SJSA1 (cell line): Measurements from ENCODE around the gene PSTPIP1. TPM values are rescaled to one million over a fixed set of nuclear protein-coding genes. Genes with fewer than 3 reads are reported as not detected.

Experiments
- DNase-seq, 2 experiments: peaks; one replicate each; pipeline ENCODE4 v3.0.0-alpha.2; 2015 to 2020; ENCODE audit warnings: low spot score in 2 of 2, low read depth in 1 of 2
- H3K27ac ChIP-seq: fragments of 250-450 bp; sonication (Bioruptor Pico); 2 replicates; pipeline ENCODE4 v1.5.1; 2020; ENCODE audit warnings: mild to moderate bottlenecking, moderate library complexity
- H3K27me3 ChIP-seq: fragments of 250-450 bp; sonication (Bioruptor Pico); replicated peaks from 2 replicates; pipeline ENCODE4 v1.5.1; 2020; ENCODE audit warnings: mild to moderate bottlenecking, moderate library complexity
- H3K36me3 ChIP-seq: fragments of 250-450 bp; sonication (Bioruptor Pico); 2 replicates; pipeline ENCODE4 v1.5.1; 2020; ENCODE audit warnings: mild to moderate bottlenecking
- H3K4me1 ChIP-seq: fragments of 250-450 bp; sonication (Bioruptor Pico); replicated peaks from 2 replicates; pipeline ENCODE4 v1.6.1; 2021; ENCODE audit warnings: mild to moderate bottlenecking
- H3K4me3 ChIP-seq: fragments of 250-450 bp; sonication (Bioruptor Pico); 2 replicates; pipeline ENCODE4 v1.5.1; 2020; ENCODE audit warnings: mild to moderate bottlenecking
- H3K9me3 ChIP-seq: fragments of 250-450 bp; sonication (Bioruptor Pico); replicated peaks from 2 replicates; pipeline ENCODE4 v1.5.1; 2020; ENCODE audit warnings: mild to moderate bottlenecking
- total RNA-seq: library from RNA; depleted of rRNA; stranded (reverse); fragments of >200 nt; shearing (Covaris generic); gene quantifications from 2 replicates; pipeline ENCODE4 v1.2.3, GENCODE V29; 2014

PSTPIP1 gene
- total RNA-seq, 1 experiment from 2014 or later = not detected

- no peak for DNase-seq
- no peak overlapping the region for H3K27ac ChIP-seq
- no peak overlapping the region for H3K4me3 ChIP-seq
- H3K36me3 ChIP-seq = peaks cover 17% of the 10 kb centered on the region
- no peaks in the 10 kb centered on the region for H3K27me3 ChIP-seq
- no peaks in the 10 kb centered on the region for H3K4me1 ChIP-seq
- no peaks in the 10 kb centered on the region for H3K9me3 ChIP-seq
Measured at GRCh38 chr15:77037388-77038209, 42.7 kb downstream of the PSTPIP1 start.

GRCh38 chr15:77038312-77039216 lies 43.6 kb downstream of the PSTPIP1 start:
- no peak overlapping the region for H3K27ac ChIP-seq
- H3K4me3 ChIP-seq = no peak overlapping the region
- H3K36me3 ChIP-seq = peaks cover 27% of the 10 kb centered on the region
- H3K9me3 ChIP-seq = no peaks in the 10 kb centered on the region
- no peaks in the 10 kb centered on the region for H3K27me3 ChIP-seq
- no peaks in the 10 kb centered on the region for H3K4me1 ChIP-seq
- no peak for DNase-seq

DNA sequence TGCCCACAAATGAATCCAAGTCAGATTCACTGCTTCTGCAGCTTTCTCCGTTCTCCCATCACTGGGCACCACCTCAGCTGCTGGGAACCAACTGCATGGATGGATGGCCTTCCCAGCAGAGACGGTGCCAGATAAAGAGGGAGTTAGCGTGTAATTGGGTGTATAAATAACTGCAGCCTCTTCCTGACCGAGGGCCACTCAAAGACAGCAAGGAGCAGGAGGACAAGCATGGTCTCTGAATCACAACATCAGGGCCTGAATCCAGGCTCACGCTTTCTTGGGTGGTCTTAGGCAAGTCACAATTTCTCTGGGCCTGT lies 44.2 kb downstream of the PSTPIP1 start:
- peaks cover 33% of the 10 kb centered on the region for H3K36me3 ChIP-seq
- H3K4me1 ChIP-seq = no peaks in the 10 kb centered on the region
- H3K27ac ChIP-seq = no peak overlapping the region

GRCh38 chr15:77039848-77040247 lies 44.9 kb downstream of the PSTPIP1 start:
- Histone ChIP-seq H3K36me3 (peaks cover 40% of the 10 kb centered on the region), H3K27ac (no peak overlapping the region), H3K27me3 (no peaks in the 10 kb centered on the region), H3K4me1 (no peaks in the 10 kb centered on the region), H3K4me3 (no peak overlapping the region), H3K9me3 (no peaks in the 10 kb centered on the region)
- no peak for DNase-seq

More for the DNA sequence above, 44.2 kb downstream of the PSTPIP1 start:
- no peaks in the 10 kb centered on the region for H3K27me3 ChIP-seq
- DNase-seq = no peak
- H3K9me3 ChIP-seq = no peaks in the 10 kb centered on the region
- no peak overlapping the region for H3K4me3 ChIP-seq

GRCh38 chr15:77040673-77041072 lies 45.7 kb downstream of the PSTPIP1 start:
- no peaks in the 10 kb centered on the region for H3K9me3 ChIP-seq
- no peak for DNase-seq
- no peaks in the 10 kb centered on the region for H3K4me1 ChIP-seq
- H3K36me3 ChIP-seq = peaks cover 48% of the 10 kb centered on the region
- H3K27me3 ChIP-seq = no peaks in the 10 kb centered on the region
- no peak overlapping the region for H3K27ac ChIP-seq
- no peak overlapping the region for H3K4me3 ChIP-seq

DNA sequence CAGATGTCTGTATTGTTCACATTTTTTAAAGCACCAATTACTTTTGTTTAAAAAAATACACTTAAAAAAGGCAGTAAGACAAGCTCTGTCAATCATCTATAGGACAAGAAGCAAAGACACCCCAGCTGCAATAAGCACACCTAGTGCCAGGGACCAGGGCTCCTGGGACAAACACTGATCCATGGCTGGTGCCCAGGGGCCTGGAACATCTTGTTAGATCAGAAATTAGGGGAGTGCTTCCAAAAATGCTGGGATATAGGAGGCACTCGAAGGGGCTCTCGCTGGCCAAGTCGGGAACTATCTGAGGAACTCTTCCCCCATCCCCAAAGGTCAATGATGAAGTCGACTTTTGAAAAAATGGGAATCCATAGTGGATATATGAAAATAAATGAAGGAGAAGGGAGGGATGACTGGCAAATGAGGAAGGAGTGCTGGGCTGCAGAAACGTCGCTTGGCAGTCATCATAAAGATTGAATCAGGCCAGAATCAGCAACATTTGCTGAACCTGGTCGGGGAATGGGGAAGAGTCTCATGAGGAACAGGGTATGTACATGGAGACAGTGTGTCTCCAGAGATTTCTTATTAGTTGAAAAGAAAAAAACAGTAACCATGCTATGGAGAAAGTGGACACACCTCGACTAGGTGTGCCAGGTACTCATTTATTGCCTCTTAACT lies 47.5 kb downstream of the PSTPIP1 start:
- H3K27ac ChIP-seq = no peak overlapping the region
- no peaks in the 10 kb centered on the region for H3K27me3 ChIP-seq
- H3K4me3 ChIP-seq = no peak overlapping the region
- H3K36me3 ChIP-seq = peaks cover 57% of the 10 kb centered on the region
- no peaks in the 10 kb centered on the region for H3K4me1 ChIP-seq
- no peaks in the 10 kb centered on the region for H3K9me3 ChIP-seq
- no peak for DNase-seq

GRCh38 chr15:77042955-77043920 lies 48.3 kb downstream of the PSTPIP1 start:
- Histone ChIP-seq H3K27ac (no peak overlapping the region), H3K4me3 (no peak overlapping the region), H3K27me3 (no peaks in the 10 kb centered on the region), H3K9me3 (no peaks in the 10 kb centered on the region), H3K4me1 (no peaks in the 10 kb centered on the region), H3K36me3 (peaks cover 64% of the 10 kb centered on the region)
- no peak for DNase-seq

- no peak for DNase-seq
- no peak overlapping the region for H3K4me3 ChIP-seq
- no peaks in the 10 kb centered on the region for H3K9me3 ChIP-seq
- H3K27ac ChIP-seq = no peak overlapping the region
- H3K27me3 ChIP-seq = no peaks in the 10 kb centered on the region
- H3K4me1 ChIP-seq = no peaks in the 10 kb centered on the region
- H3K36me3 ChIP-seq = peaks cover 68% of the 10 kb centered on the region
Measured at GRCh38 chr15:77044228-77045042, 49.5 kb downstream of the PSTPIP1 start.

DNA sequence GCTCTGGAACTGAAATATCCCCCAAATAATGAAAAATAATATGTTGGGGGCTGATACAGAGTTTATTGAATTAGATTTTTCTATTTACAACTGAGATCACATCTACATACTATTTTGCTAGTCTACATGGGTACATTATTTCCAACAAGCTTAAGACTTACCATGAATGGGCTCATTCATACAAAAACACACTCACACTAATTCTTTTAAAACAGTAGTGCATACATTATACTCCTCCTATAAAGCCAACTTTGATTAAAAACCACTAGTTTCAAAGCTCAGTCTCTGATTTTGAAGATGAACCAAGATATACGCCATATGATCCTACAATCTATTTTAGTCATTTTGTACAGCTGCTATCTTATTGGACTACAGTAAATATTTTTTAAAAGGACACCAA lies 51.1 kb downstream of the PSTPIP1 start:
- Histone ChIP-seq H3K27ac (no peak overlapping the region), H3K4me3 (no peak overlapping the region), H3K4me1 (no peaks in the 10 kb centered on the region), H3K36me3 (peaks cover 79% of the 10 kb centered on the region), H3K27me3 (no peaks in the 10 kb centered on the region), H3K9me3 (no peaks in the 10 kb centered on the region)
- no peak for DNase-seq

DNA sequence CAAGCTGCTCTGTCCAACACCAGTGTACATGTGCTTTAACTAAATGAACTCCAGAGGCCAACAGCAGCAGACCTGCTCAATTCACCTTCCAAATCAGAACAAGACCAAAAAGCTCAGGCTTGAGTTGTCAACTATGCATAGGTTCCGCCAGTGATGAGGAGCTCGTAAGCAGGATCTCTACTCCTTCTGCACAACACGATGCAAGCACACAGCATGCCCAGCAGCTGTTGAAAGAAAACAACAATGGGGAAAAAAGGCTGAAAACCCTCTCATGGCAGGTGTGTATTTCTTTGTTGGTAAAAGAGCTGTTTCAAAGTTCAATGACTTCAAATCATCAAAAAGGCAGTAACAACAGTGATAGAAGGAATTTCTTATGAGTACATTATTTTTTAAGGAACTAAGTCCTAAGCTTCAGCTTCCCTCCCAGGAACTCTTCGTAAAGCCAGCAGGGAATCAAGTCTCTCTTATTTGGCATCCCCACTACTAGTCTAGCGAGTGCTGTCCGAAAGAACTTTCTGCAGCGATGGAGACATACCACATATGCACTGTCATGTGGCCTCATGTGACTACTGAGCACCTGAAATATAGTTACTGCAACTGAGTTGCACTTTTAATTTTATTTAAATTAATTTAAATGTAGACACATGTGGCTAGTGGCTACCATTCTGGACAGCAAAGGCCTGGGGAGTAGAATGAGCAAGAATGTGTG lies 51.9 kb downstream of the PSTPIP1 start:
- H3K4me1 ChIP-seq = no peaks in the 10 kb centered on the region
- no peak overlapping the region for H3K27ac ChIP-seq
- no peak overlapping the region for H3K4me3 ChIP-seq
- DNase-seq = no peak
- no peaks in the 10 kb centered on the region for H3K27me3 ChIP-seq
- peaks cover 80% of the 10 kb centered on the region for H3K36me3 ChIP-seq
- H3K9me3 ChIP-seq = no peaks in the 10 kb centered on the region

GRCh38 chr15:77048135-77048876 lies 53.4 kb downstream of the PSTPIP1 start:
- no peak overlapping the region for H3K27ac ChIP-seq
- H3K4me3 ChIP-seq = no peak overlapping the region
- no peaks in the 10 kb centered on the region for H3K9me3 ChIP-seq
- no peak for DNase-seq
- no peaks in the 10 kb centered on the region for H3K4me1 ChIP-seq
- no peaks in the 10 kb centered on the region for H3K27me3 ChIP-seq
- H3K36me3 ChIP-seq = peaks cover 78% of the 10 kb centered on the region
